Activated CD8-positive, alpha-beta memory T cell treated with anti-CD3 and anti-CD28 coated beads for 36 hours (primary cell): ENCODE data around the gene BEAN1. TPM values are rescaled to one million over a fixed set of nuclear protein-coding genes. Genes with fewer than 3 reads are reported as not detected.
"Not testable (repeated sequence)": the region's sequence is repeated elsewhere in the genome, so short reads cannot be mapped to it uniquely, and the experiment has no call there.

Experiments used
- CTCF ChIA-PET: fragments of 350-600 bp; sonication (Branson Sonifier 250); formaldehyde crosslinking; loops from one replicate; lab custom pipeline; 2021; ENCODE audit warnings: antibody characterized with exemption; lab: Charles Lee
- POLR2A ChIA-PET: fragments of 350-600 bp; sonication (Branson Sonifier 250); formaldehyde crosslinking; loops from one replicate; lab custom pipeline; 2021; ENCODE audit warnings: antibody characterized with exemption; lab: Charles Lee
- total RNA-seq, 2 experiments: library from RNA; stranded (reverse); gene quantifications; one replicate each; pipeline ENCODE4 v1.2.3, GENCODE V29; 2021

BEAN1 gene
- total RNA-seq, 2 experiments from 2014 or later: not detected

GRCh38 chr16:66434619-66435430 lies 7.7 kb downstream of the BEAN1 start:
- CTCF ChIA-PET: interaction anchor here (1.1 kb wide), 1 partner anchor 28 kb away, joined by 3 read pairs; no protein-coding TSS in a partner anchor
- POLR2A ChIA-PET: no interaction called here

GRCh38 chr16:66435896-66436295 lies 8.8 kb downstream of the BEAN1 start:
- ChIA-PET POLR2A (no interaction called here), CTCF (no interaction called here)

GRCh38 chr16:66437391-66437945 lies 10.4 kb downstream of the BEAN1 start:
- POLR2A ChIA-PET: no interaction called here
- CTCF ChIA-PET: interaction anchor here (1.6 kb wide), 1 partner anchor 31 kb away, joined by 3 read pairs; no protein-coding TSS in a partner anchor

GRCh38 chr16:66438536-66438935 lies 11.4 kb downstream of the BEAN1 start:
- POLR2A ChIA-PET: no interaction called here
- CTCF ChIA-PET: no interaction called here

GRCh38 chr16:66439051-66439730 lies 12.1 kb downstream of the BEAN1 start:
- POLR2A ChIA-PET: no interaction called here
- CTCF ChIA-PET: interaction anchor here (1.4 to 1.8 kb wide), 2 partner anchors 32 to 212 kb away, joined by 3 to 5 read pairs; no protein-coding TSS in a partner anchor

- POLR2A ChIA-PET: no interaction called here
- CTCF ChIA-PET: interaction anchor here (0.7 to 1.8 kb wide), 3 partner anchors 33 to 211 kb away, joined by 3 to 5 read pairs (median 3); no protein-coding TSS in a partner anchor
Measured at GRCh38 chr16:66440271-66440802, 13.2 kb downstream of the BEAN1 start.

GRCh38 chr16:66440970-66441369 lies 13.9 kb downstream of the BEAN1 start:
- ChIA-PET POLR2A (no interaction called here), CTCF (interaction anchor here (1.8 kb wide), 1 partner anchor 34 kb away, joined by 5 read pairs; no protein-coding TSS in a partner anchor)

GRCh38 chr16:66441586-66442375 lies 14.7 kb downstream of the BEAN1 start:
- ChIA-PET CTCF (no interaction called here), POLR2A (no interaction called here)

- ChIA-PET CTCF (interaction anchor here (1.0 kb wide), 1 partner anchor 35 kb away, joined by 3 read pairs; no protein-coding TSS in a partner anchor), POLR2A (no interaction called here)
Measured at GRCh38 chr16:66442502-66443268, 15.6 kb downstream of the BEAN1 start.

- POLR2A ChIA-PET: no interaction called here
- CTCF ChIA-PET: interaction anchor here (1.0 kb wide), 1 partner anchor 36 kb away, joined by 3 read pairs; no protein-coding TSS in a partner anchor
Measured at GRCh38 chr16:66443269-66443652, 16.2 kb downstream of the BEAN1 start.

GRCh38 chr16:66444049-66444481 lies 17.0 kb downstream of the BEAN1 start:
- ChIA-PET CTCF (no interaction called here), POLR2A (no interaction called here)

- ChIA-PET POLR2A (no interaction called here), CTCF (no interaction called here)
Measured at GRCh38 chr16:66446737-66447136, 19.6 kb downstream of the BEAN1 start.

- ChIA-PET POLR2A (no interaction called here), CTCF (no interaction called here)
Measured at GRCh38 chr16:66447491-66447890, 20.4 kb downstream of the BEAN1 start.

- CTCF ChIA-PET: no interaction called here
- POLR2A ChIA-PET: no interaction called here
Measured at GRCh38 chr16:66451548-66451947, 24.5 kb downstream of the BEAN1 start.

- CTCF ChIA-PET, POLR2A ChIA-PET: not testable (repeated sequence)
Measured at GRCh38 chr16:66453230-66453629, 26.1 kb downstream of the BEAN1 start.

GRCh38 chr16:66454751-66455150 lies 27.7 kb downstream of the BEAN1 start:
- POLR2A ChIA-PET: no interaction called here
- CTCF ChIA-PET: interaction anchor here (1.0 kb wide), 1 partner anchor 28 kb away, joined by 3 read pairs; no protein-coding TSS in a partner anchor

GRCh38 chr16:66455970-66456369 lies 28.9 kb downstream of the BEAN1 start:
- POLR2A ChIA-PET: no interaction called here
- CTCF ChIA-PET: no interaction called here

GRCh38 chr16:66457888-66458287 lies 30.8 kb downstream of the BEAN1 start:
- ChIA-PET CTCF (no interaction called here), POLR2A (no interaction called here)
